K562 (cell line): ENCODE results near the gene BPIFB6.

Source experiments
- NR4A1 ChIP-seq, 2 experiments: fragments of 250-450 bp in 1 of 2; fragments of 450-650 bp in 1 of 2; sonication (Bioruptor Pico) in 1 of 2; IDR thresholded peaks; 2 replicates each; pipeline versions ENCODE4 v1.4.0 to v1.6.1; 2016 to 2020; ENCODE audit warnings: mild to moderate bottlenecking in 2 of 2, missing compliant biosample characterization in 1 of 2, missing genetic modification characterization in 1 of 2, moderate library complexity in 1 of 2
- PRPF4 ChIP-seq: fragments of 200-400 bp; formaldehyde crosslinking; IDR thresholded peaks from one replicate; pipeline ENCODE4 v1.6.1; 2017; ENCODE audit warnings: low read length, low read depth, mild to moderate bottlenecking; ENCODE audit not compliant: insufficient read depth, poor library complexity, severe bottlenecking
- SRF ChIP-seq, 2 experiments: fragments of 250-450, 450-650 bp in 1 of 2; sonication (Bioruptor Pico) in 1 of 2; sonication (generic) in 1 of 2; formaldehyde crosslinking; IDR thresholded peaks; 2 replicates each; pipeline versions ENCODE4 v1.5.0 to v1.5.1; 2020 to 2022; ENCODE audit warnings: mild to moderate bottlenecking in 1 of 2, missing genetic modification reagents in 1 of 2
- THAP7 ChIP-seq: fragments of 250-450 bp; sonication (Bioruptor Pico); IDR thresholded peaks from 2 replicates; pipeline ENCODE4 v1.5.0; 2021

GRCh38 chr20:33034901-33035492, 3.5 kb downstream of the BPIFB6 start:
- no peak for TF ChIP-seq PRPF4
- no peak for TF ChIP-seq NR4A1 (CRISPR knock-in tag; IDR thresholded peaks at IDR 0.05)
- TF ChIP-seq NR4A1 (tag; IDR thresholded peaks at IDR 0.05) = no peak
- TF ChIP-seq SRF (CRISPR knock-in tag; IDR thresholded peaks at IDR 0.05) = no peak
- TF ChIP-seq THAP7 (CRISPR knock-in tag) = no peak
